Cardiac fibroblast (primary cell): ENCODE measurements around the gene UBR1.

ENCODE experiments used
- DNase-seq, 2 donors: peaks; one replicate each; pipeline versions ENCODE4 v3.0.0 to v3.0.0-alpha.2; 2010; ENCODE audit warnings: low read depth in 2 of 2
- H3K4me3 ChIP-seq, 2 donors: replicated peaks in 1 of 2; 1 replicate in 1 of 2; 2 replicates in 1 of 2; pipeline ENCODE4 v1.5.1; 2011; ENCODE audit warnings: low read depth in 2 of 2, low read length in 2 of 2, mild to moderate bottlenecking in 2 of 2, moderate library complexity in 1 of 2
- TF ChIP-seq, protein P1 (sequence below): IDR thresholded peaks from one replicate; pipeline ENCODE4 v1.5.1; 2011; ENCODE audit warnings: low read depth, mild to moderate bottlenecking, low read length, inconsistent platforms

Gene UBR1

DNA sequence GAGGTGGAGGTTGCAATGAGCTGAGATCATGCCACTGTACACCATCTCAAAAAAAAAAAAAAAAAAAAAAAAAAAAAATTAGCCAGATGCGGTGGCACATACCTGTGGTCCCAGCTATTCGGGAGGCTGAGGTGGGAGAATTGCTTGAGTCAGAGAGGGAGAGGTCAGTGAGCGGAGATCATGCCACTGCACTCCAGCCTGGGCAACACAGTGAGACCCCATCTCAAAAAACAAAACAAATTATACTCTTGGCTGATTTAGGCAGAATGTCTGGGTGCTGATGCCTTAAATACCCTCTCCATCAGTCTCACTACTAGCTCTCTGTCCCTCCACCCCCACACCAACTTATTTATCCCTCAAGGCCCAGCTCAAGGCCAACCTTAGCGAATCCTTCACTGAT lies 14.0 kb downstream of the UBR1 start:
- no peak overlapping the region for H3K4me3 ChIP-seq
- TF ChIP-seq, protein P1, sequence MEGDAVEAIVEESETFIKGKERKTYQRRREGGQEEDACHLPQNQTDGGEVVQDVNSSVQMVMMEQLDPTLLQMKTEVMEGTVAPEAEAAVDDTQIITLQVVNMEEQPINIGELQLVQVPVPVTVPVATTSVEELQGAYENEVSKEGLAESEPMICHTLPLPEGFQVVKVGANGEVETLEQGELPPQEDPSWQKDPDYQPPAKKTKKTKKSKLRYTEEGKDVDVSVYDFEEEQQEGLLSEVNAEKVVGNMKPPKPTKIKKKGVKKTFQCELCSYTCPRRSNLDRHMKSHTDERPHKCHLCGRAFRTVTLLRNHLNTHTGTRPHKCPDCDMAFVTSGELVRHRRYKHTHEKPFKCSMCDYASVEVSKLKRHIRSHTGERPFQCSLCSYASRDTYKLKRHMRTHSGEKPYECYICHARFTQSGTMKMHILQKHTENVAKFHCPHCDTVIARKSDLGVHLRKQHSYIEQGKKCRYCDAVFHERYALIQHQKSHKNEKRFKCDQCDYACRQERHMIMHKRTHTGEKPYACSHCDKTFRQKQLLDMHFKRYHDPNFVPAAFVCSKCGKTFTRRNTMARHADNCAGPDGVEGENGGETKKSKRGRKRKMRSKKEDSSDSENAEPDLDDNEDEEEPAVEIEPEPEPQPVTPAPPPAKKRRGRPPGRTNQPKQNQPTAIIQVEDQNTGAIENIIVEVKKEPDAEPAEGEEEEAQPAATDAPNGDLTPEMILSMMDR: no peak
- no peak for DNase-seq

DNA sequence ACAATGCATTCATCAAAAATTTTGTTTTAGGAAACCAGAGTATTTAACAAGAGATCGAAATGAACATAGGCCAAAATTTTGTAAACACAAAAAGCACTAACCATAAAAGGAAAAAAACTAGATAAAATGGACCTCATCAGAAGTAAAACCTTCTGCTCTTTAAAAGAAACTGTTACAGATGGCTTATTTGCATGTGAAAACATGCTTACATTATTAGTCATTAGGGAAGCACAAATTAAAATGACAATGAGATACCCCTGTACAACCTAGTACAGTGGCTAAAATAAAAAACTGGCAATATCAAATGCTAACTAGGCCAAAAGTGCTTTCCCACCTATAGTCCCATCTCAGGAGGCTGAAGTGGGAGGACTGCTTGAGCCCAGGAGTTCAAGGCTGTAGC lies 19.3 kb downstream of the UBR1 start:
- peak in 1 of 2 donors; percentile 37 for DNase-seq
- TF ChIP-seq, protein P1: no peak
- no peak overlapping the region for H3K4me3 ChIP-seq

DNA sequence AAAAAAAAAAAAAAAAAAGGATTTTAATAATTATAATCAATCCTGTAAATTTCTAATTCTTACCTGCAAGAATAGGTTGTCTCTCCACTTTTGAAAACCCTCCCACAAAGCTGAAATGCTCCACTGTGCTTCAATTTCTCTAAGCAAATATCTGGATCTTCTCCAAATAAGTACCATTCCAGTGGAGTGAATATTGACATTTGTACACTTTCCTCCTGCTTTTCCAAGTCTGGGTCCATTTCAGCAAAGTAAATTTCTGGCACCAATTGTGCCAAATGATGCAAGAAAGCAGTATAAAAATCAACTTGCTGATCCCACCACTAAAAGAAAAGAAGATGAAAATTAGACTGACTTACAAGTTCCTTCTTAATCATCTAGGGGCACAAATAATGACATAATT lies 19.9 kb downstream of the UBR1 start:
- DNase-seq: peak in 1 of 2 donors; percentile 52
- TF ChIP-seq, protein P1: no peak
- no peak overlapping the region for H3K4me3 ChIP-seq

DNA sequence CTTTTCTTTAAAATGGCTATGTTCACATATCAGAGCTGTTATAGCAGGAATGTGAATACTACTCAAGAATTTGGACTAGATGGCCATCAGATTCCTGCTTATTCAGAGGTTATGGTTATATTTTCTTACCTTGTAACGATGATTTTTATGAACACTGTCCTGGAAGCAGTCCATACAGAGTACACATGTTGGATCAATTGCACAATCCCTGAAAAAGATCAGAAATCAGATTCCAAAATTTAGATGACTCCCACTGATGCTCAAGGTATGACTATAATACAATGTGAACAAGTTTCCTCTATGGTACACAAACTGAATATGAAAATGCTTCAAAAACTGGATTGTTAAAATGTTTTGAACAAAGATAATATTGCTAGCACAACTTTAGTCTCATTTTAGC lies 23.3 kb downstream of the UBR1 start:
- DNase-seq: no peak
- TF ChIP-seq, protein P1: no peak

GRCh38 chr15:43081283-43081682 lies 24.6 kb downstream of the UBR1 start:
- TF ChIP-seq, protein P1: no peak
- DNase-seq: no peak
- no peak overlapping the region for H3K4me3 ChIP-seq

More for the DNA sequence above, 23.3 kb downstream of the UBR1 start:
- no peak overlapping the region for H3K4me3 ChIP-seq

DNA sequence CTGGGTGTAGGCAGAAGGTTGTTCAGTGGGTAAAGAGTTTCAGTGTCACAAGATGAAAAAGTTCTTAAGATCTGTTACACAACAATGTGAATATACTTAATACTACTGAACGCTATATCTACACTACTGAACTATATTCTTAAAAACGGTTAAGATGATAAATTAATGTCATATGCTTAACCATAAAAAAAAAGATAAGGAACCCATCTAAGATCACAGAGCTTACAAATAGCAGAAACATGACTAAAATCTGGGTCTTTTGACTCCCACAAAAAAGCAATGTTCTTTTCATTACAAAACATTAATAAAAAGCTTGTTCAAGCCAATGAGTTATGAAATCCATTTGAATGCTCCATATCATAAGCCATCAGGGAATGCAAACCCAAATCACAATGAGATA lies 34.4 kb downstream of the UBR1 start:
- TF ChIP-seq, protein P1: no peak
- no peak overlapping the region for H3K4me3 ChIP-seq
- DNase-seq: no peak

GRCh38 chr15:43070893-43071292 lies 34.9 kb downstream of the UBR1 start:
- TF ChIP-seq, protein P1: no peak
- DNase-seq: no peak
- no peak overlapping the region for H3K4me3 ChIP-seq
